Osteocyte (in vitro differentiated cells): Measurements from ENCODE around the gene ZDHHC14. TPM values are rescaled to one million over a fixed set of nuclear protein-coding genes. Genes with fewer than 3 reads are reported as not detected.

Experiments
- DNase-seq: peaks from one replicate; pipeline ENCODE4 v3.0.0; 2021; ENCODE audit warnings: mixed read lengths; ENCODE audit not compliant: unreplicated experiment; ENCODE audit errors: extremely low spot score
- H3K27ac Mint-ChIP-seq: one replicate; pipeline ENCODE4 v1.8.0; 2021; ENCODE audit warnings: mild to moderate bottlenecking, mixed read lengths; ENCODE audit not compliant: unreplicated experiment
- H3K27me3 Mint-ChIP-seq: one replicate; pipeline ENCODE4 v1.8.0; 2021; ENCODE audit warnings: mixed read lengths; ENCODE audit not compliant: unreplicated experiment
- H3K36me3 Mint-ChIP-seq: one replicate; pipeline ENCODE4 v1.8.0; 2021; ENCODE audit warnings: mixed read lengths; ENCODE audit not compliant: unreplicated experiment
- H3K4me1 Mint-ChIP-seq: one replicate; pipeline ENCODE4 v1.8.0; 2021; ENCODE audit warnings: mixed read lengths; ENCODE audit not compliant: unreplicated experiment
- H3K4me3 Mint-ChIP-seq: one replicate; pipeline ENCODE4 v1.8.0; 2021; ENCODE audit warnings: mild to moderate bottlenecking, moderate library complexity, mixed read lengths; ENCODE audit not compliant: unreplicated experiment
- H3K9me3 Mint-ChIP-seq: one replicate; pipeline ENCODE4 v1.8.0; 2021; ENCODE audit warnings: mixed read lengths; ENCODE audit not compliant: unreplicated experiment
- CTCF ChIP-seq: fragments of 200-600 bp; sonication (generic); IDR thresholded peaks from 2 replicates; pipeline ENCODE4 v1.5.0; 2021; ENCODE audit warnings: antibody characterized with exemption, mild to moderate bottlenecking, moderate library complexity
- total RNA-seq: library from RNA; stranded (reverse); gene quantifications from 2 replicates; pipeline ENCODE4 v1.2.1, GENCODE V29; 2021

The ZDHHC14 gene
- total RNA-seq, 1 donor from 2014 or later = 9.1 TPM

GRCh38 chr6:157372501-157373280 lies 8.3 kb upstream of the ZDHHC14 start:
- Mint-ChIP-seq H3K9me3 (no peaks in the 10 kb centered on the region), H3K4me1 (no peaks in the 10 kb centered on the region), H3K4me3 (no peak overlapping the region), H3K27ac (no peak overlapping the region), H3K36me3 (no peaks in the 10 kb centered on the region), H3K27me3 (peaks cover 32% of the 10 kb centered on the region)
- no peak for DNase-seq
- no peak for TF ChIP-seq CTCF

- no peaks in the 10 kb centered on the region for H3K9me3 Mint-ChIP-seq
- DNase-seq = no peak
- H3K27ac Mint-ChIP-seq = no peak overlapping the region
- H3K27me3 Mint-ChIP-seq = peaks cover 24% of the 10 kb centered on the region
- TF ChIP-seq CTCF = no peak
- H3K4me3 Mint-ChIP-seq = no peak overlapping the region
- peaks cover 7% of the 10 kb centered on the region for H3K4me1 Mint-ChIP-seq
- no peaks in the 10 kb centered on the region for H3K36me3 Mint-ChIP-seq
Measured at GRCh38 chr6:157374889-157375443, 6.0 kb upstream of the ZDHHC14 start.

GRCh38 chr6:157376241-157376640 lies 4.7 kb upstream of the ZDHHC14 start:
- no peaks in the 10 kb centered on the region for H3K36me3 Mint-ChIP-seq
- H3K4me1 Mint-ChIP-seq = peaks cover 7% of the 10 kb centered on the region
- no peaks in the 10 kb centered on the region for H3K9me3 Mint-ChIP-seq
- peaks cover 18% of the 10 kb centered on the region for H3K27me3 Mint-ChIP-seq
- no peak for TF ChIP-seq CTCF
- H3K27ac Mint-ChIP-seq = no peak overlapping the region
- H3K4me3 Mint-ChIP-seq = no peak overlapping the region
- no peak for DNase-seq

GRCh38 chr6:157376706-157377230 lies 4.2 kb upstream of the ZDHHC14 start:
- Mint-ChIP-seq H3K9me3 (no peaks in the 10 kb centered on the region), H3K4me1 (peaks cover 7% of the 10 kb centered on the region), H3K4me3 (no peak overlapping the region), H3K27ac (no peak overlapping the region), H3K27me3 (peaks cover 14% of the 10 kb centered on the region), H3K36me3 (no peaks in the 10 kb centered on the region)
- DNase-seq = no peak
- TF ChIP-seq CTCF = no peak

GRCh38 chr6:157379656-157380457 lies 1.1 kb upstream of the ZDHHC14 start:
- H3K27ac Mint-ChIP-seq = peak overlapping the region; percentile 69
- H3K36me3 Mint-ChIP-seq = no peaks in the 10 kb centered on the region

More at GRCh38 chr6:157379656-157380457, 1.1 kb upstream of the ZDHHC14 start:
- H3K27me3 Mint-ChIP-seq = peaks cover 3% of the 10 kb centered on the region
- H3K4me3 Mint-ChIP-seq = peak overlapping the region; percentile 91
- no peak for TF ChIP-seq CTCF
- peak; percentile 94 for DNase-seq
- peaks cover 21% of the 10 kb centered on the region for H3K4me1 Mint-ChIP-seq
- H3K9me3 Mint-ChIP-seq = no peaks in the 10 kb centered on the region
